Ovary (tissue), 3 donors: Measurements from ENCODE around the gene SCN11A.

ENCODE experiments used
- CTCF ChIP-seq, 3 donors: fragments of 450-650 bp in 2 of 3; fragments of 200-600 bp in 1 of 3; IDR thresholded peaks; one replicate each; pipeline versions ENCODE4 v1.5.1 to v1.8.0; 2016 to 2022; ENCODE audit warnings: antibody characterized with exemption in 3 of 3, mild to moderate bottlenecking in 1 of 3
- EP300 ChIP-seq: sonication (generic); formaldehyde crosslinking; IDR thresholded peaks from one replicate; pipeline ENCODE4 v1.6.1; 2017; ENCODE audit warnings: antibody characterized with exemption
- donor health status: DM: no; HTN: no; CAD: no.

- TF ChIP-seq CTCF (IDR thresholded peaks at IDR 0.05), result no peak
- TF ChIP-seq EP300, result no peak
These were observed 37.7 kb downstream of the SCN11A start for GRCh38 chr3:39013921-39014509.
